Colonic mucosa (tissue), 4 donors: ENCODE measurements around the gene RNU4-1. TPM values are rescaled to one million over a fixed set of nuclear protein-coding genes. Genes with fewer than 3 reads are reported as not detected.
A peak's percentile ranks its signal among the peaks of the same experiment; 100 is the strongest.
"Not testable (repeated sequence)": the region's sequence is repeated elsewhere in the genome, so short reads cannot be mapped to it uniquely, and the experiment has no call there.

Source experiments
- DNase-seq: peaks from one replicate; pipeline ENCODE4 v3.0.0-alpha.2; 2020
- H3K27ac ChIP-seq: fragments of 200-600 bp; one replicate; pipeline ENCODE4 v1.8.0; 2021
- H3K27me3 ChIP-seq: fragments of 200-600 bp; one replicate; pipeline ENCODE4 v1.8.0; 2021
- H3K36me3 ChIP-seq: fragments of 200-600 bp; one replicate; pipeline ENCODE4 v1.8.0; 2021
- H3K4me1 ChIP-seq: fragments of 200-600 bp; one replicate; pipeline ENCODE4 v1.8.0; 2021; ENCODE audit warnings: mild to moderate bottlenecking
- H3K4me3 ChIP-seq: fragments of 200-600 bp; one replicate; pipeline ENCODE4 v1.8.0; 2021
- H3K9ac ChIP-seq, 2 donors: one replicate each; pipeline ENCODE4 v1.7.0; 2013; ENCODE audit warnings: control low read depth in 2 of 2, low read depth in 2 of 2, low read length in 2 of 2
- H3K9me3 ChIP-seq: fragments of 200-600 bp; one replicate; pipeline ENCODE4 v1.8.0; 2021
- CTCF ChIP-seq: fragments of 200-600 bp; IDR thresholded peaks from one replicate; pipeline ENCODE4 v1.8.0; 2022; ENCODE audit warnings: antibody characterized with exemption, mild to moderate bottlenecking
- intact Hi-C: fragments of 100-400 bp; cut with DNase I; formaldehyde crosslinking; loops from one replicate; pipeline ENCODE4 v1.14.1; 2022
- total RNA-seq, 2 donors: library from RNA; stranded (reverse); fragmentation: NEBNext Ultra II Directional in 1 of 2; extraction: Animal tissue kit (Norgen Biotek cat#: 25700) in 1 of 2; gene quantifications; one replicate each; pipeline ENCODE4 v1.2.1, GENCODE V29; 2021
- donor health status: healthy.
- donor health status: DM: no; HTN: no; CAD: no.
- donor health status: DM: no; HTN: no; CAD: no.

RNU4-1 gene
- total RNA-seq, 2 donors from 2014 or later, result 1,555 to 3,531 TPM

- H3K4me1 ChIP-seq, result peaks cover 14% of the 10 kb centered on the region
- no peak overlapping the region for H3K9ac ChIP-seq
Observed at GRCh38 chr12:120258323-120258896, 34.6 kb downstream of the RNU4-1 start.

GRCh38 chr12:120257041-120257821 is 35.8 kb downstream of the RNU4-1 start:
- intact Hi-C loops, result no loop called here
- no peak for TF ChIP-seq CTCF
- no peak overlapping the region for H3K4me3 ChIP-seq
- H3K9ac ChIP-seq, result peak overlapping the region in 1 of 2 donors; percentile 53
- DNase-seq, result no peak
- no peaks in the 10 kb centered on the region for H3K27me3 ChIP-seq
- H3K27ac ChIP-seq, result peak overlapping the region; percentile 44
- peaks cover 5% of the 10 kb centered on the region for H3K4me1 ChIP-seq
- H3K36me3 ChIP-seq, result no peaks in the 10 kb centered on the region
- no peaks in the 10 kb centered on the region for H3K9me3 ChIP-seq

More at GRCh38 chr12:120258323-120258896, 34.6 kb downstream of the RNU4-1 start:
- Histone ChIP-seq H3K9me3 (no peaks in the 10 kb centered on the region), H3K27me3 (no peaks in the 10 kb centered on the region), H3K4me3 (no peak overlapping the region), H3K27ac (no peak overlapping the region), H3K36me3 (no peaks in the 10 kb centered on the region)
- DNase-seq, result no peak
- intact Hi-C loops, result no loop called here
- no peak for TF ChIP-seq CTCF

GRCh38 chr12:120254809-120255208 is 38.2 kb downstream of the RNU4-1 start:
- intact Hi-C loops, result no loop called here
- Histone ChIP-seq H3K4me1 (no peaks in the 10 kb centered on the region), H3K27me3 (no peaks in the 10 kb centered on the region), H3K36me3 (no peaks in the 10 kb centered on the region), H3K4me3 (no peak overlapping the region), H3K9ac (no peak overlapping the region), H3K27ac (peak overlapping the region; percentile 13), H3K9me3 (no peaks in the 10 kb centered on the region)
- TF ChIP-seq CTCF, result no peak
- DNase-seq, result no peak

- H3K4me3 ChIP-seq, H3K9ac ChIP-seq, DNase-seq, H3K27me3 ChIP-seq, H3K9me3 ChIP-seq, H3K36me3 ChIP-seq, H3K4me1 ChIP-seq, intact Hi-C loops, H3K27ac ChIP-seq: not testable (repeated sequence)
Observed at GRCh38 chr12:120253313-120253712, 39.7 kb downstream of the RNU4-1 start.

GRCh38 chr12:120252071-120252906 is 40.7 kb downstream of the RNU4-1 start:
- DNase-seq, result no peak

GRCh38 chr12:120251364-120252070 is 41.5 kb downstream of the RNU4-1 start:
- H3K36me3 ChIP-seq, H3K9me3 ChIP-seq, H3K27ac ChIP-seq, H3K4me1 ChIP-seq, DNase-seq, H3K4me3 ChIP-seq, H3K27me3 ChIP-seq, intact Hi-C loops, H3K9ac ChIP-seq: not testable (repeated sequence)

More at GRCh38 chr12:120252071-120252906, 40.7 kb downstream of the RNU4-1 start:
- no peak for TF ChIP-seq CTCF
- Histone ChIP-seq H3K9me3 (no peaks in the 10 kb centered on the region), H3K4me3 (no peak overlapping the region), H3K4me1 (no peaks in the 10 kb centered on the region), H3K27me3 (no peaks in the 10 kb centered on the region), H3K36me3 (no peaks in the 10 kb centered on the region), H3K9ac (no peak overlapping the region), H3K27ac (no peak overlapping the region)
- intact Hi-C loops, result no loop called here
